GM21447 (cell line): Measurements from ENCODE around the gene MED13L.

Experiments
- ATAC-seq: cut with Tn5 transposase; IDR thresholded peaks from one replicate; pipeline ENCODE4 v1.9.1; 2021; ENCODE audit not compliant: unreplicated experiment

The MED13L gene

DNA sequence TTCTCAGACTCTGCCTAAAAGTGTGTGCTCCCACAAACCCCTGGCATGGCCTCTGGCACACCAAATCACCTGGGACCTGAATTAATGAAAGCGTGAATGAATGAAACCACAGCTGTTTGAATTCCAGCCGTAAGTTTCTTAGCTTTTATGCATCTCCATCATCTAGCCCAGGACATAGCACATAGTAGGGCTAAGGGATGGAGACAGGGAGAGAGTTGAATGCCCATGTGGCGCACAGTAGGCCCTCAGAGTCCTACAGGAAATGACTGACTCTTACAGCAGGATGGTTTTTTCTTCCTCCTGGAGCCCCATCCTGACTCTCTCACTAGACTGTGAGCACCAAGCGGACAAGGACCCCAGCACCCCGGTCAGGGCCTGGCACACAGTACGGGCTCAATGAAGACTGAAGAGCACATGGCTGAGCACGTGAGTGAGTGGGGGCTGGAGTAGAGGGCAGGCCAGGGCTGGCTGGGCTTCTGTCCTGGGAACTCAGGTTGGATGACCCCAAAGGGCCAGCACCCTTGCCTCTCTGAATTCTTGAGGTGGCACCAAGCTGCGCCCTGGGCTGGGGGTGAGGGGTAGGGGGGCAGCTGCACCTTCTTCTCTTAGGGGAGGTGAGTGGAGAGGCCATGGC is 351.3 kb downstream of the MED13L start:
- ATAC-seq = no peak

DNA sequence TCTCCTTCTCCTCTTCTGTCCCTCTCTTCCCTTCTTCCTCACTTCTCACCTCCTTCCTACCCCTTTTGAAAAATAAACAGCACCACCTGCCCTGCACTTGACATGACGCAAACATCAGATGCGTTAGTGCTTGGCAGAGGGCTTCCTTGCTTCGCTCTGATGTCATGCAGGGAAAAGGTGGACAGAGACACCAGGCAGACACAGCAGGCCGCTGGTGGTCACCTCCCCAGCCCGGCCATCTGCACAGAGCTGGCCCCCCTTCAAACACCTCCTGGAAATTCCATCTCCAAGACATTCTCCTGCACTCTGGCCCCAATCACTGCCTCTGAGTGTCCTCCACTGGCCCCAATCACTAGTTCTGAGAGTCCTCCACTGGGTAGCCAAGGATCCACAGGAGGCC is 353.6 kb downstream of the MED13L start:
- no peak for ATAC-seq

GRCh38 chr12:115922952-115923564 is 354.4 kb downstream of the MED13L start:
- ATAC-seq = no peak

DNA sequence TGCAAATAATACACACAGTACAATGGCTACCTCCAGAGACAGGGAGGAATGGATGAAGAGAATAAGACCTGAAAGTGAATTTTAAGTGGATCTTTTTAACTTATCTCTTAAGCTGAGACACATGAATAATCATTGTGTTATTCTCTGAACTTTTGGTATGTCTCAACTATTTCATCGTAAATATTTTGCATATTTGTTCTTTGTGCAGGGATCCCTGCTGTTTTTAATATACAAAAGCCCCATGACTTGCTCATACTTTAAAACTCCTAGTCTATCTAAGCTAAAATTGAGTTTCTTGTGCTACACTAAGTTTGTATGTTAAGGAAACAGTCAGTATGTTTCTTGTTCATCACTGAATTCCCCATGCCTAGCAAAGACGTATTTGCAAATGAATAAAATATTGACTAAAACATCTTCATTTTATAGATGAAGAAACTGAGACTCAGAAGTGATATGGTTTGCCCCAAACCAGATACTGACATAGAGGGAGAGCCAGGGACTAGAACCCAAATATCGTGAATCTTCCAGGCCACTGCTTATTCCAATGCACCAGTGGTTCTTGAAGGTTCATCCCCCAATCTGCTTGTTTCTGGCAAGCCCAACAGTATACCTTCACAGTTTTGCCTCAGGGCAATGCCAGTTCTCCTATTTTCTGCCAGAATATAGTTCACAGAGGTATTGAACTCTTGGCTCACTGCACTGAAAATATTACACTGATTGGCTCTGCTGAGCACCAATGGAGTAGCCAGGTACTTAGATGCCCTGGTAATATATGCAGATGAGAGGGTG is 356.9 kb downstream of the MED13L start:
- ATAC-seq = no peak

GRCh38 chr12:115918763-115919162 is 358.7 kb downstream of the MED13L start:
- ATAC-seq = no peak

DNA sequence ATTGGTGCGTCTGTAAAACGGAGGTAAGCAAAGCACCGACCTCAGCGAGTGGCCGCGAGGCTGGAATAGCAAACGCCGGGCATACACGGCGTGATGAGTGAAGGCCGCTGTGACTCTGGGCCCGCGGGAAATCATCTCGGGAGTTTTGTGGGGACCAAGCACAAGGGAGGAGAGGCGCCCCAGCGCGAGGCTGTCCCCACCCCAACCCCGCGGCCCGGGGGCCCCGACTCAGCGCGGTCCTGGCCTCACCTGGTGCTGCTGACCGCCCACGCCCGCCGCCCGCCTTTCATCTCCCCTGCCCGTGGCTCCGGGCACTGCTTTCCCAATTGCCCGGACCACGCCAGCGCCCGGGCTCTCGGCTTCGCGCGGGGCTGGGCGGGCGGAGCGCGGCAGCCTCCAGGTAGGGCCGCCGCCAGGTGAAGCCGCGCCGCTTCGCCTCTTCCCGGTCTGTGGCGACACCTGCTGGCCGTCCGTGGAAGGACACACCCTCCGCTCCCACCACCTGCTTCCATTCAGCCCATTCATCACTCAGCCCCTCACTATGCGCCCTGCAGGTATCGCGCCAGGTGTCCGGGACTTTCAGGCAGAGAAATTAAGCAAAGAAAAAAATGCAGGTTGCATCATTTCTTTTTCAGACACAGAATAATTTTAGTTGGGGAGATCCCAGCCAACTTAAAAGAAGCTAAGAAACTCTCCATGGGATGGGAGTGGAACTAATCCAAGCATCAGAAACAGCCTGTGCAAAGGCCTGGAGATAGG is 360.4 kb downstream of the MED13L start:
- no peak for ATAC-seq

- no peak for ATAC-seq
Measured at GRCh38 chr12:115914122-115914521, 363.4 kb downstream of the MED13L start.

DNA sequence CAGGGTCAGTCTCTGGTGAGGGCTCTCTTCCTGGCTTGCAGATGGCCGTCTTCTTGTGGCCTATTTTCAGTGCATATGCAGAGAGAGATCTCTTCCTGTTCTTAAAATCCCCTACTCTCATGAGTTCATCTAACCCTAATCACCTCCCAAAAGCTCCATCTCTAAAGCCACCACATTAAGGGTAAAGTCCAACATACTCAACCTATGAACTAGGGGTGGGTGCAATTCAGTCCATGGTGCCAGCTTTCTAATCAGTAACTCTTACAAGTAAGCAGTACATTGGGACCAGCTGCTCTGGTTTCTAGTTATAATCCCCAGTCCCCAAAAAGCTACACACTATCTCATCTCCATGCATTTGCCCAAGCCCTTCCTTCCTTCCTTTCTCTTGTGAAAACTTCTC is 365.1 kb downstream of the MED13L start:
- ATAC-seq = no peak

DNA sequence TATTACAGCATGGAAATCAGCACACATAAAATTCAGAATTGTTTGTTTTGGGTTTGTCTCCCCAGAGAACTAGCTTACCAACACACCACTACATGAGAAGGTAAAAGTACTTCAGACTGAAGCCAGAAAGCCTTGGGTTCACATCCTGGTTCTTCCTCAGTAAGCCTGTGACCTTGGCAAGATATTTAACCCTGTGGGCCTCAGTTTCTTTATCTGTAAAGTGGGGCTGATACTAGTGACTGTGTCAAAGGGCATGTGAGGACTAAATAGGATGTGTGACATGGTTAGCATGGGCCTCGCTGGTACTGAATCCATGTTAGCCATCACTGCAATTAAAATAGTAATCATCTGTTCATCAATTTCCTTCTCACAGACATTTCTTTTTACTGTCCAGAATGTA is 366.1 kb downstream of the MED13L start:
- ATAC-seq = no peak

DNA sequence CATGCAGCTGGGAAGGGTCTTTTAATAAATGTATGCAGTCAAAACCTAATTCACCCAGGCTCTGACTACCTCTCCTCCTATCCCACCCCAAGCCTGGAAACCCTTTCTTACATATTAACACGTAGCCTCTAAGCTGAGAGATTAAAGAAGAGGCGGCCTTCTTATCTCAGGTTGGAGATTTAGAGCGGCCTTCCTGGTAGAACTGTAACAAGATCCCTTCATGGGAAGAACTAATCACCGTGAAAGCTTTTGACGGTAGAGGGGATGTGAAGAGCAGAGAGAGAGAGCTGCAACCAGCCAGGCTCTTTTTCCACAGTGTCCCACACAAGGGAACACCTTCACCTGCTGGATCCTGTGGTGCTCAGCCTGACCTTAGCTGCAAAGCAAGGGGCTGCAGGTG is 367.4 kb downstream of the MED13L start:
- ATAC-seq = no peak
